GM12874 (cell line): ENCODE results near the gene HTT.

ENCODE experiments used
- CTCF ChIP-seq: IDR thresholded peaks from 2 replicates; pipeline ENCODE4 v1.5.1; 2011; ENCODE audit warnings: low read depth, mild to moderate bottlenecking, control low read depth, low read length, moderate library complexity; ENCODE audit not compliant: insufficient read depth

Gene HTT

DNA sequence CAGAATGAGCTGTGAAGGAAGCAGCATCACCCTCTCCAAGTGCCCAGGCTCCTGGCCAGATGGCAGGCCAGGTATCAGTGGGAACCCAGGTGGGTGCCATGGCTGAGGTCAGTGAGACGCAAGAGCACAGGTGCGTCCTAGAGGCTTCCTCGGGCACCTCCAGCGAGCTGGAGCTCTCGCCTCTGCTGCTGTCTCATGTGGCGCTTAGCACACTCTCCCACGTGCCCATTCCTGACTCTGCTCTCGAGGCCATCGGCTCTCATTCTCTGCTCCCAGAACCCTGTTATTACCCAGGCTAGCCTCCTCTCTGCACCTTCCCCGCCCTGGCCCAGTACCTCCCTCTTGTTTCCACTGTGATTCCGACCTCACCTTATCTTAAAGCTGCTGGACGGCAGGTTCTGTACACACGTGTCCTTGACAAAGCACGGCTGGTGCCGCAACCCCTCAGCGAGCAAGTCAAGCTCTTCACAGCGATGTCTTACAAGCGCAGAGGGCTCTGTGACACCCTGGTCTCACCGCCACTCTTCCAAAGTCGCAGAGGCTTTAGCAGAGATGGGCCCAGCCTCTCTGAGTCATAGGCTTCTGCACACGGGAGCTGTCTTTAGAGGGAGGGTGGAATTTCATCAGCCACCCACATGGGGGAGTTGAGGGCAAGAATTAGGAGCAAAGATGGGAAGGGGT is 159.1 kb downstream of the HTT start:
- TF ChIP-seq CTCF, result no peak

DNA sequence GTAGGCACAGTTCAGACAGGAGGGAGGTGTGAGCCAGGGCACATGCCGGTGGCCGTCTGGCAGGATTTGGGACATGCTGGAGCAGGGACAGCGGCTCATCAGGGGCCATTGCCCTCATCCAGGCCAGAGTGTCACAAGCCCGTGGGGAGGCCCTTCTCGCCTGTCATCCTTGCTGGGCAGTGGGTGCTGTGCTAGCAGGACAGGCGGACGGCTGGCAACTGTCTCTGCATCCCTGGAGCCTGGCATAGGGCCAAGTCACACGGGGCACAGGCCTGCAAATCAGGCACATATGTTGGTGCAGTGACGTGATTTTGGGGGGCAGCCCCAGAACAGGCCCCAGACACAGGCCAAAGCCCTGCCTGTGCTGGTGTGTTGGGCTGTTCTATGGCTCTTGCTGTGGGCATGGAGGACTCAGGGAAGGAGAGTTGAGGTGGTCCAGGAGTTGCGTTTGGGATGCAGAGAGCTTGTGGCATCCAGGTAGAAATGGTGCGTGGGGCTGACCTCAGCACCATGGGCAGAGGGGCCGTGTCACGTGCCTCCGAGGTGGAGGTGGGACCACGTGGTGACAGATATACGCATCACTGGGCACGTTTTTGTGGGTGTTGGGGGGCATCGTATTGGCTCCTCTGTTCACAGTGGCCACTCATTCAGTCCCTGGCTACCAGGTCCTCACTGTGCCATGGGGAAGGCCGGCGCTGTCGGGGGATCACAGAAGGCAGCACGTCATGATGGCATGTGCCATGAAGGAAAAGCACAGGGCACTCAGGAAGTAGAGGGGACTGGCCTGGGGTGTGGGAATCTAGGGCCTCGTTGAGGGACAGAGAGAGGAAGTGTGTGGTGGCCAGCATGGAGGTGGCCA is 159.9 kb downstream of the HTT start:
- no peak for TF ChIP-seq CTCF

- TF ChIP-seq CTCF, result no peak
These were observed 160.5 kb downstream of the HTT start for GRCh38 chr4:3235030-3235345.

- TF ChIP-seq CTCF, result no peak
These were observed 161.1 kb downstream of the HTT start for GRCh38 chr4:3235581-3235980.

- no peak for TF ChIP-seq CTCF
These were observed 161.9 kb downstream of the HTT start for GRCh38 chr4:3236326-3236878.

DNA sequence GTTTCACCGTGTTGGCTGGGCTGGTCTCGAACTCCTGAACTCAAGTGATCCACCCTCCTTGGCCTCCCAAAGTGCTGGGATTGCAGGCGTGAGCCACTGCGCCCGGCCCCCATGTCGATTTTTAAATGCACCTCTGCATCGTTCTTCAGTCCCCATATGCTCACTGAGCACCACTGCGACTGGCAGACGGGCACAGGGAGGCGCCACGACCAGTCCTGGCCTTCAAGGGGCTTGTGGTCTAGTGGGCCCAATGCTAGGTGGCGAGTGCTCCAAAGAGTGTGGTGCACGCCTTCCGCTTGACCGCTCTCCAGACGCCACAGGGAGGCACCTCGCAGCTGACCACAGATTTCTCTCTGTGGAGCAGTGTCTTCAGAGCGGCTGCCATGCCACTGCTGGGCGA is 162.8 kb downstream of the HTT start:
- no peak for TF ChIP-seq CTCF

GRCh38 chr4:3237712-3238560 is 163.5 kb downstream of the HTT start:
- no peak for TF ChIP-seq CTCF
